ENCODE results near the gene CRIM1. TPM values are rescaled to one million over a fixed set of nuclear protein-coding genes. Genes with fewer than 3 reads are reported as not detected.

CRIM1 gene
- total and polyA plus RNA-seq, 2 experiments from 2014 or later, result 10.5 to 36.4 TPM

DNA sequence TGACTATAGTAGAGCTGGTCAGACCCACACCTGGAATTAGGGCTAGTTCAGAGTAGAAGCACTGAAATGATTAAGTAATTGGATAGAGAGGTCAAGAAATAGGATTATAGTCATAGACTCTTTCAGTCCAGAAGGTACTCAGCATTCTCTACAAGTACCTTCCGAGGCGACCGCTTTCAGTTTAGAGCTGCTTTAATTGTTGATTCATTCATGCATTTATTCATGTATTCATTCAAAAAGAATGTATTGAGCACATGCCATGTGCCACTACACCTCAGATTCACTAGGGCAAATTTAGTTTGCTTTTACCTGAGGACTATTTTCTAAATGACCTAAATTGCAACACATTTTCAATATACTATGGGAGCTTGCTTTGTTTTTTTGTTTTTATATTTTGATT lies 48.7 kb downstream of the CRIM1 start:
- Histone ChIP-seq H3K27ac (ENCODE audit: low read depth) (no peak overlapping the region), H3K9me2 (ENCODE audit: insufficient read depth) (peaks cover 3% of the 10 kb centered on the region; the same call in 1 of the 2 replicates), H3K27me3 (ENCODE audit: insufficient read depth) (no peaks in the 10 kb centered on the region)

More for the DNA sequence above, 48.7 kb downstream of the CRIM1 start:
- DNase-seq (ENCODE audit: low spot score) (no peak), ATAC-seq (no peak)
- H3K27ac Mint-ChIP-seq, result no peak overlapping the region
- Histone ChIP-seq H3K4me3 (no peak overlapping the region), H3K79me2 (replicated peaks; ENCODE audit: insufficient read depth) (peaks cover 95% of the 10 kb centered on the region), H3K4me2 (no peak overlapping the region; the same call in 1 of the 2 replicates), H2AFZ (no peak overlapping the region), H3K4me1 (ENCODE audit: insufficient read depth) (peaks cover 58% of the 10 kb centered on the region), H4K20me1 (replicated peaks; ENCODE audit: insufficient read depth) (peaks cover 12% of the 10 kb centered on the region; the same call in 1 of the 2 replicates), H3K36me3 (ENCODE audit: insufficient read depth) (no peaks in the 10 kb centered on the region), H3F3A (replicated peaks; ENCODE audit: low read depth) (no peaks in the 10 kb centered on the region)
- no peaks in the 10 kb centered on the region for H3K9me3 Mint-ChIP-seq
- H3K36me3 Mint-ChIP-seq (ENCODE audit: low read depth), result no peaks in the 10 kb centered on the region
- peaks cover 36% of the 10 kb centered on the region for H3K4me1 Mint-ChIP-seq
- no peaks in the 10 kb centered on the region for H3K27me3 Mint-ChIP-seq (ENCODE audit: insufficient read depth, low read depth, poor library complexity)
- no peak overlapping the region for H3K4me3 Mint-ChIP-seq
- TF ChIP-seq, protein P1, sequence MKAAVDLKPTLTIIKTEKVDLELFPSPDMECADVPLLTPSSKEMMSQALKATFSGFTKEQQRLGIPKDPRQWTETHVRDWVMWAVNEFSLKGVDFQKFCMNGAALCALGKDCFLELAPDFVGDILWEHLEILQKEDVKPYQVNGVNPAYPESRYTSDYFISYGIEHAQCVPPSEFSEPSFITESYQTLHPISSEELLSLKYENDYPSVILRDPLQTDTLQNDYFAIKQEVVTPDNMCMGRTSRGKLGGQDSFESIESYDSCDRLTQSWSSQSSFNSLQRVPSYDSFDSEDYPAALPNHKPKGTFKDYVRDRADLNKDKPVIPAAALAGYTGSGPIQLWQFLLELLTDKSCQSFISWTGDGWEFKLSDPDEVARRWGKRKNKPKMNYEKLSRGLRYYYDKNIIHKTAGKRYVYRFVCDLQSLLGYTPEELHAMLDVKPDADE (IDR thresholded peaks at IDR 0.05), result no peak
- TF ChIP-seq REST (IDR thresholded peaks at IDR 0.05; ENCODE audit: unreplicated experiment) (no peak), ZNF114 (CRISPR knock-in tag; IDR thresholded peaks at IDR 0.05) (no peak), CTCF (conservative IDR thresholded peaks at IDR 0.05; ENCODE audit: low read depth in 2 of 2) (no peak), JUNB (IDR thresholded peaks at IDR 0.05; ENCODE audit: unreplicated experiment) (no peak)
